ENCODE measurements around the gene SHKBP1. TPM values are rescaled to one million over a fixed set of nuclear protein-coding genes. Genes with fewer than 3 reads are reported as not detected.

The SHKBP1 gene
- polyA plus RNA-seq, 1 donor from 2014 or later: 3.8 TPM

- Histone ChIP-seq H4K20me1 (ENCODE audit: insufficient read depth) (no peaks in the 10 kb centered on the region), H2AFZ (ENCODE audit: low read depth, low read length) (no peak overlapping the region), H3K4me3 (ENCODE audit: low read length) (no peak overlapping the region), H3K27me3 (ENCODE audit: insufficient read depth, low read depth, low read length) (no peaks in the 10 kb centered on the region), H3F3A (ENCODE audit: insufficient read depth, low read length, poor library complexity, severe bottlenecking) (no peaks in the 10 kb centered on the region), H3K9ac (ENCODE audit: low read length) (no peak overlapping the region), H3K9me3 (ENCODE audit: low read length) (no peaks in the 10 kb centered on the region), H3K9me2 (ENCODE audit: insufficient read depth, low read length) (no peaks in the 10 kb centered on the region), H3K36me3 (ENCODE audit: insufficient read depth, low read length) (no peaks in the 10 kb centered on the region), H3K79me2 (replicated peaks; ENCODE audit: insufficient read depth, low read length) (no peaks in the 10 kb centered on the region), H3K4me2 (ENCODE audit: low read length) (no peak overlapping the region), H3K27ac (ENCODE audit: low read length) (no peak overlapping the region)
- TF ChIP-seq EZH2 (IDR thresholded peaks at IDR 0.05; ENCODE audit: borderline replicate concordance, insufficient read depth, low read length, poor library complexity, severe bottlenecking) (no peak), TAF1 (IDR thresholded peaks at IDR 0.05; ENCODE audit: low read depth) (no peak), MXI1 (conservative IDR thresholded peaks at IDR 0.05; ENCODE audit: poor library complexity, severe bottlenecking) (no peak), EP300 (conservative IDR thresholded peaks at IDR 0.05; ENCODE audit: poor library complexity, severe bottlenecking) (no peak), POLR2AphosphoS5 (IDR thresholded peaks at IDR 0.05) (no peak), SMC3 (conservative IDR thresholded peaks at IDR 0.05; ENCODE audit: poor library complexity) (no peak)
These were observed 7.3 kb downstream of the SHKBP1 start for GRCh38 chr19:40584007-40584406.

DNA sequence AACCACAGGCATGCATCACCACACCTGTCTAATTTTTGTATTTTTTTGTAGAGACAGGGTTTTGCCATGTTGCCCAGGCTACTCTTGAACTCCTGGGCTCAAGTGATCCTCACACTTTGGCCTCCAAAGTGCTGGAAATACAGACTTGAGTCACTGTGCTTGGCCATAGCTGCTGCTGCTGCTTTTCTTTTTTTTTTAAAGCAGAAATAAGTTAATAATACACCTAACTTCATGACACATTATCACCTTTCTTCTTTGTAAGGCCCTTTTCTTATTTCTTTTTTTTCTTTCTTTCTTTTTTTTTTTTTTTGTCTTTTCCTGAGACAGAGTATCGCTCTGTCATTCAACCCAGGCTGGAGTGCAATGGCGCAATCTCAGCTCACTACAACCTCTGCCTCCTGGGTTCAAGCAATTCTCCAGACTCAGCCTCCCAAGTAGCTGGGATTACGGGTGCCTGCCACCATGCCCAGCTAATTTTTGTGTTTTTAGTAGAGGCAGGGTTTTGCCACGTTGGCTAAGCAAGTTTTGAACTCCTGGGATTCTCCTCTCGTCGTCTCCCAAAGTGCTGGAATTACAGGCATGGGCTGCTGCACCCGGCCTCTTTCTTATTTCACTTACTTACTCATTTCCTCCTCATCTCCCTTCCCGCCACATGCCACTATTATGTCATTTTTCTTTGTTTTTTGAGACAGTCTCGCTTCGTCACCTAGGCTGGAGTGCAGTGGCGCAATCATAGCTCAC lies 8.7 kb downstream of the SHKBP1 start:
- Histone ChIP-seq H3K27me3 (ENCODE audit: insufficient read depth, low read depth, low read length) (no peaks in the 10 kb centered on the region), H3K4me3 (ENCODE audit: low read length) (no peak overlapping the region), H3K4me2 (ENCODE audit: low read length) (no peak overlapping the region), H3K36me3 (ENCODE audit: insufficient read depth, low read length) (no peaks in the 10 kb centered on the region), H3K9me3 (ENCODE audit: low read length) (no peaks in the 10 kb centered on the region), H3K27ac (ENCODE audit: low read length) (no peak overlapping the region), H2AFZ (ENCODE audit: low read depth, low read length) (no peak overlapping the region), H3K9me2 (ENCODE audit: insufficient read depth, low read length) (no peaks in the 10 kb centered on the region), H3K9ac (ENCODE audit: low read length) (no peak overlapping the region), H3K79me2 (replicated peaks; ENCODE audit: insufficient read depth, low read length) (no peaks in the 10 kb centered on the region), H4K20me1 (ENCODE audit: insufficient read depth) (no peaks in the 10 kb centered on the region), H3F3A (ENCODE audit: insufficient read depth, low read length, poor library complexity, severe bottlenecking) (no peaks in the 10 kb centered on the region)
- no peak for TF ChIP-seq MXI1 (conservative IDR thresholded peaks at IDR 0.05; ENCODE audit: poor library complexity, severe bottlenecking)
- TF ChIP-seq EZH2 (IDR thresholded peaks at IDR 0.05; ENCODE audit: borderline replicate concordance, insufficient read depth, low read length, poor library complexity, severe bottlenecking): no peak
- no peak for TF ChIP-seq CTCF (IDR thresholded peaks at IDR 0.05; ENCODE audit: poor library complexity, severe bottlenecking)
- TF ChIP-seq TAF1 (IDR thresholded peaks at IDR 0.05; ENCODE audit: low read depth): no peak
- no peak for TF ChIP-seq RAD21 (conservative IDR thresholded peaks at IDR 0.05)
- TF ChIP-seq REST (IDR thresholded peaks at IDR 0.05; ENCODE audit: borderline replicate concordance): no peak
- TF ChIP-seq POLR2AphosphoS5 (IDR thresholded peaks at IDR 0.05): no peak
- no peak for TF ChIP-seq EP300 (conservative IDR thresholded peaks at IDR 0.05; ENCODE audit: poor library complexity, severe bottlenecking)
- TF ChIP-seq SMC3 (conservative IDR thresholded peaks at IDR 0.05; ENCODE audit: poor library complexity): no peak
